GM12878 (cell line): Measurements from ENCODE around the gene MSL3. TPM values are rescaled to one million over a fixed set of nuclear protein-coding genes. Genes with fewer than 3 reads are reported as not detected.

ENCODE experiments used
- BACH1 ChIP-seq: fragments of 450-650 bp; IDR thresholded peaks from 2 replicates; pipeline ENCODE4 v1.6.1; 2017; ENCODE audit warnings: mild to moderate bottlenecking, borderline replicate concordance
- BHLHE40 ChIP-seq, 2 experiments: fragments of 450-650 bp in 1 of 2; IDR thresholded peaks; 2 replicates each; pipeline ENCODE4 v1.6.1; 2011 to 2017; ENCODE audit warnings: low read depth in 2 of 2, borderline replicate concordance in 1 of 2, improper control_type of control experiment in 1 of 2, low read length in 1 of 2, mild to moderate bottlenecking in 1 of 2
- ETV6 ChIP-seq, 2 experiments: fragments of 450-650 bp in 1 of 2; IDR thresholded peaks in 1 of 2; conservative IDR thresholded peaks in 1 of 2; 2 replicates each; pipeline ENCODE4 v1.6.1; 2014; ENCODE audit warnings: antibody characterized with exemption in 1 of 2, borderline replicate concordance in 1 of 2, low read depth in 1 of 2, mild to moderate bottlenecking in 1 of 2, moderate library complexity in 1 of 2
- LARP7 ChIP-seq: fragments of 450-650 bp; IDR thresholded peaks from 2 replicates; pipeline ENCODE4 v1.6.1; 2017; ENCODE audit warnings: mild to moderate bottlenecking
- MAX ChIP-seq: IDR thresholded peaks from 2 replicates; pipeline ENCODE4 v1.6.1; 2012; ENCODE audit warnings: low read depth, low read length, improper control_type of control experiment
- NKRF ChIP-seq: fragments of 450-650 bp; conservative IDR thresholded peaks from 2 replicates; pipeline ENCODE4 v1.6.1; 2017; ENCODE audit warnings: mild to moderate bottlenecking, moderate library complexity
- NR2C2 ChIP-seq: IDR thresholded peaks from 2 replicates; pipeline ENCODE4 v1.6.1; 2011; ENCODE audit warnings: borderline replicate concordance, low read depth; ENCODE audit not compliant: control insufficient read depth, insufficient read length
- POLR2A ChIP-seq: IDR thresholded peaks from 2 replicates; pipeline ENCODE4 v1.6.1; 2011; ENCODE audit warnings: low read depth, mild to moderate bottlenecking, low read length
- PRDM15 ChIP-seq: fragments of 450-650 bp; formaldehyde crosslinking; IDR thresholded peaks from 2 replicates; pipeline ENCODE4 v1.4.0; 2020; ENCODE audit warnings: mild to moderate bottlenecking, moderate library complexity
- RAD51 ChIP-seq: fragments of 450-650 bp; IDR thresholded peaks from 2 replicates; pipeline ENCODE4 v1.6.1; 2016; ENCODE audit warnings: moderate library complexity, mild to moderate bottlenecking, inconsistent platforms
- RB1 ChIP-seq: fragments of 450-650 bp; formaldehyde crosslinking; IDR thresholded peaks from 2 replicates; pipeline ENCODE4 v1.6.1; 2017; ENCODE audit warnings: mild to moderate bottlenecking, borderline replicate concordance
- SMAD5 ChIP-seq: IDR thresholded peaks from 2 replicates; pipeline ENCODE4 v1.6.1; 2016; ENCODE audit warnings: antibody characterized with exemption, low read depth
- SREBF1 ChIP-seq: IDR thresholded peaks from 2 replicates; pipeline ENCODE4 v1.6.1; 2012; ENCODE audit warnings: mild to moderate bottlenecking, low read length
- SUZ12 ChIP-seq: fragments of 200-600 bp; sonication (generic); IDR thresholded peaks from one replicate; pipeline ENCODE4 v1.6.1; 2018; ENCODE audit warnings: antibody characterized with exemption, mild to moderate bottlenecking; ENCODE audit not compliant: unreplicated experiment
- USF2 ChIP-seq: IDR thresholded peaks from 2 replicates; pipeline ENCODE4 v1.6.1; 2011; ENCODE audit warnings: low read depth, low read length, improper control_type of control experiment, borderline replicate concordance
- ZNF384 ChIP-seq: IDR thresholded peaks from 2 replicates; pipeline ENCODE4 v1.6.1; 2012; ENCODE audit warnings: low read depth, mild to moderate bottlenecking, low read length, improper control_type of control experiment, borderline replicate concordance
- ZNF687 ChIP-seq: fragments of 450-650 bp; IDR thresholded peaks from 2 replicates; pipeline ENCODE4 v1.6.1; 2017; ENCODE audit warnings: mild to moderate bottlenecking, moderate library complexity
- polyA plus RNA-seq, 11 experiments: library from polyadenylated mRNA; depleted of rRNA in 4 of 11; unstranded in 6 of 11; stranded (reverse) in 5 of 11; fragments of >200 nt; fragmentation: Nextera tagmentation in 4 of 11; fragmentation: Illumina TruSeq in 1 of 11; extraction: Ambion mirVana in 4 of 11; extraction: Trizol in 1 of 11; gene quantifications; 1 replicate in 1 of 11; 2 replicates in 10 of 11; pipeline versions ENCODE4 v1.2.1 to v1.2.3, GENCODE V29; 2011 to 2016; ENCODE audit warnings: inconsistent platforms in 2 of 11, missing spikeins in 2 of 11, low read depth in 1 of 11
- total RNA-seq, 4 experiments: library from RNA; depleted of rRNA in 3 of 4; stranded (reverse); fragments of >200 nt in 3 of 4; fragmentation: Illumina TruSeq in 1 of 4; extraction: Trizol in 1 of 4; gene quantifications; 2 replicates each; pipeline versions ENCODE4 v1.2.1 to v1.2.3, GENCODE V29; 2013 to 2021

Gene MSL3
- total and polyA plus RNA-seq, 10 of the 15 experiments (the other 5 are each of a cell fraction or from before 2014, with no cell fraction given): 28.4 to 438 (median 40.7) TPM

DNA sequence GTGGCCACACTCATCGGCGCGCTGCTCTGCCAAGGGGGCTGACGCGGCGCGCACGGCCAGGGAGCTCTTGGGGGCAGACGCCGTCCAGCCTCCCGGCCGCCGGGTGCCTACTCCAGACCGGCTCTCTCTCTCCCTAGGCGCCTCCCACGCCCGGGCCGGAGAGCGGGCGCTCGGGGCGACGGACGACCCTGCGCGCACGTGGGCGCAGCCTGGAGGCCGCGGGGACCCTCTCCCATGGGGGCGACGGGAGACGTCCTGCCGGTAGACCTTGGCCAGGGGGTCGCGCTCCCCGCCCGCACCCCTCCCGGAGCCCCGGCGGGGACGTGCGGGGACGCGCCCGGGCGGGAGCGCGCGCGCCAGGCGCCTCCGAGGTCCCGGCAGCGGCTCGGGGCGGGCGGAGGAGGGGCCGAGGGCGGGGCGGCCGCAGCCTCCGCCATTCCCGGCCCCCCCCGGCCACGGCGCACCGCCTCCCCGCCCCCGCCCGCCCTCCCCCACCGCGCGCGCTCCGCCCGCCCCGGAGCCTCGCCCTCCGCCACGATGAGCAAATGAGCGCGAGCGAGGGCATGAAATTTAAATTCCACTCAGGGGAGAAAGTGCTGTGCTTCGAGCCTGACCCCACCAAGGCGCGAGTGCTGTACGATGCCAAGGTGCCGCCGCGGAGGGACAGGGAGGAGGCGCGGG lies at the start of gene MSL3 (continued):
- peak; percentile 42; the same call in 1 of the 2 replicates for TF ChIP-seq ZNF687
- no peak for TF ChIP-seq RAD51
- TF ChIP-seq NR2C2: no peak
- TF ChIP-seq NKRF: peak; percentile 51; the same call in 1 of the 2 replicates
- TF ChIP-seq ETV6 (conservative IDR thresholded peaks at IDR 0.05 in 1 of 2, IDR thresholded peaks at IDR 0.05 in 1 of 2; ENCODE audit: borderline replicate concordance in 1 of 2, low read depth in 1 of 2): no peak
- TF ChIP-seq PRDM15 (CRISPR knock-in tag): no peak
- TF ChIP-seq BHLHE40 (IDR thresholded peaks at IDR 0.05; ENCODE audit: borderline replicate concordance in 1 of 2, low read depth in 2 of 2, low read length in 1 of 2): peak; percentile 4 to 56; a peak in 3 of 4 replicates
- TF ChIP-seq POLR2A: peak; percentile 68; the same call in 1 of the 2 replicates
- 0 out of 2 replicates have a peak, but pooled peaks have one; percentile 42 for TF ChIP-seq LARP7
- no peak for TF ChIP-seq USF2
- TF ChIP-seq SUZ12: no peak
- TF ChIP-seq BACH1: 0 out of 2 replicates have a peak, but pooled peaks have one; percentile 24
- TF ChIP-seq MAX: no peak
- TF ChIP-seq RB1: 0 out of 2 replicates have a peak, but pooled peaks have one; percentile 36
- no peak for TF ChIP-seq SMAD5
- no peak for TF ChIP-seq SREBF1
- TF ChIP-seq ZNF384: no peak
